ENCODE measurements around the gene CCDC61.

GRCh38 chr19:45962021-45962420 lies 33.2 kb upstream of the CCDC61 start:
- no peak for TF ChIP-seq CTCF (conservative IDR thresholded peaks at IDR 0.05)
- TF ChIP-seq EZH2 (IDR thresholded peaks at IDR 0.05; ENCODE audit: low read depth), result no peak

Measured in PC-9 (cell line).